GM19395 (cell line): ENCODE measurements around the gene MYL12B.
"Not testable (repeated sequence)": the region's sequence is repeated elsewhere in the genome, so short reads cannot be mapped to it uniquely, and the experiment has no call there.

Source experiments
- ATAC-seq: cut with Tn5 transposase; IDR thresholded peaks from one replicate; pipeline ENCODE4 v1.9.1; 2021; ENCODE audit warnings: mild to moderate bottlenecking, moderate library complexity; ENCODE audit not compliant: unreplicated experiment

Gene MYL12B

GRCh38 chr18:3261373-3262233 lies at the start of gene MYL12B:
Gene MYL12B, plus strand, starts transcription at chr18:3262133. Its CDS starts 10,766 bp downstream, at chr18:3272899.
- ATAC-seq: peak; percentile 83

GRCh38 chr18:3212657-3213056 lies 49.3 kb upstream of the MYL12B start:
- no peak for ATAC-seq

- no peak for ATAC-seq
Observed at GRCh38 chr18:3213300-3214059, 48.5 kb upstream of the MYL12B start.

DNA sequence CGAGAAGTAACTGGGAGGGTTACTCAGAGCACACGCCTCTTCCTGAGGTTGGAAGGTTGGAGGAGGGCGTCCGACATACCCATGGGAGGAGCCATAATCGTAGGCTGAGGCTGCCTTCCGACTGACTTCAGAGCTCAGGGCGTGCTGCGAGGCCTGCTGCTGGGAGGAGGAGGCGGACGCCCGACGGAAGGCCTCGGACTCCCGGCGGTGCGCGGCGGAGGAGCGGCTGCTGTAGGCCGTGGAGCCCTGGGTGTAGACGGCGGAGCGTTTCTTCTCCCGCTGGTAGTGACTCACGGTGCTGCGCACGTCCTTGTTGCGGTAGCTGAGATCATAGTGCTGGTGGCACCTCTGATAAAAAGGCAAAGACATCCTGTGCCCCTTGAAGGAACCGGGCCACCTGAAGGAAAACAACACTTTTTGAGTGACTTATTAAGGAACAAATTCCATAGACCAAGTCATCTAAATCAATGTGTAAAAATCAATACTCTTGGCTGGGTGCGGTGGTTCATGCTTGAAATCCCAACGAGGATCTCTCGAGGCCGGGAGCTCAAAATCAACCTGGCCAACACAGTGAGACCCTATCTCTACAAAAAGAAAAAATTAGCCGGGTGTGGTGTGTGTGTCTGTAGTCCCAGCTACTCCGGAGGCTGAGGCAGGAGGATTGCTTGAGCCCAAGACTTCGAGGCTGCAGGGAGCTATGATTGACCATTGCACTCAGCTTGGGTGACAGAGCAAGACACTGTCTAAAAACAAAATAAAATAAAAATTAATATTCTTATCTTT lies 46.9 kb upstream of the MYL12B start:
- ATAC-seq: no peak

DNA sequence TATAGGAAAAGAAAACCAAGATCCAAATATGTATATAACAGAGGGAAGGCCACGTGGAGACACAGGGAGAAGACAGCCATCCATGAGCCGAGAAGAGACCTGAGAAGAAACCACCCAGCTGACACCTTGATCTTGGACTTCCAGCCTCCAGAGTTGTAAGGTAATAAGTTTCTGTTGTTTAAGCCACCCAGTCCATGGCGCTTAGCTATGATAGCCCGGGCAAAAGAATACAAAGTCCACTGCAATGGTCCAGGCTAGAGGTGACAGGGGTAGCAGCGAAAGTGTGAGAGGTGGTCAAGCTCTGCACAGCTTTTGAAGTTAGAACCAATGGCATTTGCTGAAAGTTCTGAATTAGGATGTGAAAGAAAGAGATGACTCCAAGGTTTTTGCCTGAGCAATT lies 44.9 kb upstream of the MYL12B start:
- ATAC-seq: no peak

DNA sequence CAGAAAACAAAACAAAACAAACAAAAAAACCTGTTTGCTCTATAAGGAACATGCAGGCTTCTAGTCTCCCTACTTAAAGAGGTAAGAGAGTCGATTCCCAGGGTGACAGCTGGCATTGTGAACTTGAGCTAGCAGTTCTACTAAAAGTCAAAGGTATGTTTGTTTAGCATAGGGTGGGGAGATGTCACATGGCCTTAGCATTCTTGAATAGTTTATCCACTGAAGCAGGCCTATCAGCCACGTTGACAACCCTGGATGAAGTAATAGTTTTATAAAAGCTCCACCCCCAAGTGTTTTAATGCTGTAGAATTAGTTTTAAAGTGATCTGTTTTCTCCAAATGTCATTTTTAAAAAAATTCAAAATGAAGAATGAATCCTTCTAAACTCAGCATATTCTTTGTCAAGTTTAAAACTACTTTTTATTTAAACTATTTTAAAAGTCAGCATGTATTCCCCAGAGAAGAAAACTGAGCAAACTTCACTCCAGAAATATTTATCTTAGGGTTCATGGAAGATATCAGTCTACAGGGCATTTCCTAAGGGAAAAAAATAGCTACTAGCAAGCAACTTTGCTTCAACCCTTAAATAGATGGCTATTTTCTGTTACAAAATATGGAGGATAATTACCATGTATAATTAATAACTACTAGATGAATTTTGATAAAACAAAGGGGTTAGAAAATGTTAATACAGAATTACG lies 43.8 kb upstream of the MYL12B start:
- no peak for ATAC-seq

DNA sequence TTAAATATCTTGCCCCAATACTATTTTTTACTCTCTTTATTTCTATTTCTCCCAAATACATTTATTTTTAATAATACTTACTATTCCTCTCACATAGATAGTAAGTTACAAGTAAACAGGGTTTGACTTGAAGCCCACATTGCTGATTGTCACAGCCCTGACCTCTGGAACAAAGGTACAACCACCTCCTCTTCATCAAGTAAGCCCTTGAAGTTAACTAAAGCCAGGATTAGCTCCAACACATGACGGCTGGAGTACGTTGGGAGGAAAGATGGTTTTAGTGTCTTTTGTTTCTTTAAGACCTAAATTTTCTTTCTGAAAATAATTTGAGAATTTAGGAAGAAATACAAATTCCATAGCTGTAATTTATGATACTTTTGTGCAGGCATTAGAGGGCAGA lies 43.1 kb upstream of the MYL12B start:
- no peak for ATAC-seq

- no peak for ATAC-seq
Observed at GRCh38 chr18:3219241-3219630, 42.7 kb upstream of the MYL12B start.

GRCh38 chr18:3219631-3220335 lies 42.1 kb upstream of the MYL12B start, which contains the start of gene MYOM1:
Gene MYOM1, minus strand, starts transcription at chr18:3219968. Its CDS starts 4,745 bp downstream, at chr18:3215223.
- no peak for ATAC-seq

DNA sequence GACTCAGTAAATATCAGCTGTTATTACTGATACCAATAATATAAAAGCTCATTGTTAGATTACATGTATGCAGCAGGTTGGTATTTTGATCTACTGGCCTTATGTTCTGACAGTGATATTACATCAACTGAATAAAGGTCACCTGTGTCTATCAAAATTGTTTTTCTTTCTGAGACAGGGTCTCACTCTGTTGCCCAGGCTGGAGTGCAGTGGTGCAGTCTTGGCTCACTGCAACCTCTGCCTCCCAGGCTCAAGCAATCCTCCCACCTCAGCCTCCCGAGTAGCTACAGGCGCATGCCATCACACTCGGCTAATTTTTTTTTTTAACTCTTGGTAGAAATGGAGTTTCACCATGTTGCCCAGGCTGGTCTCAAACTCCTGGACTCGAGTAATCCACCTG lies 41.1 kb upstream of the MYL12B start:
- ATAC-seq: not testable (repeated sequence)

- ATAC-seq: no peak
Observed at GRCh38 chr18:3221496-3221895, 40.4 kb upstream of the MYL12B start.

DNA sequence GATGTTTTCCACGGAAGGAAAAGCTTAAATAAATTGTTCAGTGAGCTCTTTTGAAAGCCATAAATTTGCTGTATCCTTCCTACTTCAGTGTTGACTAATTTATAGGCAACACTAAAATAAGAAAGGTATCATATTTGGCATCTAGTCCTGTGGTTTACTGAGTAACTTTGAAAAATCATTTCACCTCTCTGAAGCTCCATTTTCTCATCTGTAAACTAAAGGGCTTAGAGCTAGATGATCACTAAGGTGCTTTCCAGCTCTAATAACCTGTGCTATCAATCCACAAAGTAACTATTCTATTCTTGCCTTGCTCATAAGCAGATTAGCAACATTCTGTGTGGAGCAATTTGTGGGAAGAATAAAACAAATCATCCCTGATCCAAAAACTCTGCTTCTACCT lies 38.6 kb upstream of the MYL12B start:
- ATAC-seq: no peak

- no peak for ATAC-seq
Observed at GRCh38 chr18:3224223-3224622, 37.7 kb upstream of the MYL12B start.

DNA sequence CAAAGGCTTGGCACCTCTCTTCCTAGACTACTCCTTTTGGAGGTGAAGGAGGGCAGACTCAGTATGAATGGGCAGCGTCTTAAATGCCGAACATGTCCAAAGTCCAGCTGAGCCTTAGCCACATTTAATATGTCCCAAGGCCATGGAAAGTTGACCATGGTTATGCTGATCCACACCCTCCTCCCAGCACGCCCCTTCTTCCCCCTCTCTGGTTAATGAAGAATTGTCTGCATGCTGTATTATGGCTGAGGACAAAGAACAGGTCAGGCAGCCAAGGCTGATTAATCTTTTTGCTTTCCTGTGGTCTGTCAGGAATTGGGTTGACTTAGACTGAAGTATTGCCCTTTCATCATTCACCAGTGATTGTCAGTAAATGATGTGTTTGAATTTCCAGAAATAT lies 36.3 kb upstream of the MYL12B start:
- no peak for ATAC-seq

DNA sequence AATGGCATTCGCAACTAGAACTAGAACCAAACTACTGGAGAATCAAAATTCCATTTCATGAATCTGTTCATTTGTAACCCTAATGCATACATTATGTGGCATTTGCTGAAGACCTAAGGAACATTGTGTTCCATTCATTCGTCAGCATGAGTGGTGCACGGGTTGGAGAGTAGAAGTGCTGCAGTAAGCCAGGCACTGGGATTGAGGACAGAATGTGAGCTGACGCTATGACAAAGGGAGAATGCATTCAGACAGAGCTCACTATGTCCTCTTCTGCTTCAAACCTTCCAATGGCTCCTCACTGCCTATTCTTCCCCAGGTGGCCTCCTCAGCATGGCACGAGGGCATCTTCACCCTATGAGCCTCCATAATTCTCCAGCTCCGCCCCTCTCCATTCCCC lies 35.9 kb upstream of the MYL12B start:
- no peak for ATAC-seq

DNA sequence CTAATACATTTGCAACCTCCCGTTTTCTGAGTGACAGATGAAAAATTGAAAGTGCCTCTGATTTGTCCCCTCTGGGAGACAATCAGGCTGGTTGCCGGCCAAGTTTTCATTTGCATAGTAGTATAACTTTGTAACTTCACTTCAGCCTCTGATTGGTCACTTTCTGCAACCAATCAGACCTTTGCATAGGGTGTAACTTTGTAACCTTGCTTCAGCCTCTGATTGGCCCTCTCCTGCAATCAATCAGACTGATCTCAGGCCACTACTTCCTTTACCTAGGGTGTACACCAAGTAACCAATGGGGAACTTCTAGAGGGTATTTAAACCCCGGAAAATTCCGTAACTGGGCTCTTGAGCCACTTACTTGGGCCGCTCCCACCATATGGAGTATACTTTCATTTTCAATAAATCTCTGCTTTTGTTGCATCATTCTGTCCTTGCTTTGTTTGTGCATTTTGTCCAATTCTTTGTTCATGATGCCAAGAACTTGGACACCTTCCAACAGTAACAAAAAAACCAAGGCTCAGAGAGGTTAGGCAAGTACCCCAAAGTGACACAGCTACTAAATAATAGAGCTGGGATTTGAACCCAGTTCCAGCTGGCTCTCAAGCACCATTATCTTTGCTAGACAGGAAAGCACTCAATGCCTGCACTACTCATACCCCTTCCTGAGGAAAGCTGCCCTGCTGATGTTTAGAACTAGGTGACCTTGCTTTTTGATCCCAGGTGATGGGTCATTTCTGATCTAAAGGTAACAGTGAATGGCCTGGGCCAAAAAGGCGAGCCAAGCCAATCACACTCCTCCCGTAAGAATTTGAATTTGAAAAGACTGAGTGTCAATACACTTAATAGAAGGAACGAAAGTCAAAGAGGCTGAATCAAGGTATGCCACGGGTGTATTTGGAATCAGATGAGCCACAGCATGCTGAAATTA lies 31.3 kb upstream of the MYL12B start:
- ATAC-seq: no peak

- no peak for ATAC-seq
Observed at GRCh38 chr18:3233004-3233403, 28.9 kb upstream of the MYL12B start.

- no peak for ATAC-seq
Observed at GRCh38 chr18:3233433-3234168, 28.3 kb upstream of the MYL12B start.
